B cell (primary cell): ENCODE measurements around the gene P2RX3.

Source experiments
- EZH2 ChIP-seq: IDR thresholded peaks from 2 replicates; pipeline ENCODE4 v1.6.1; 2012; ENCODE audit warnings: borderline replicate concordance, low read depth, mild to moderate bottlenecking, moderate library complexity, low read length; ENCODE audit not compliant: insufficient read depth, poor library complexity, severe bottlenecking
- TF ChIP-seq, protein P1 (sequence below): fragments of 200-600 bp; IDR thresholded peaks from one replicate; pipeline ENCODE4 v1.8.0; 2022; ENCODE audit warnings: antibody characterized with exemption, mild to moderate bottlenecking

DNA sequence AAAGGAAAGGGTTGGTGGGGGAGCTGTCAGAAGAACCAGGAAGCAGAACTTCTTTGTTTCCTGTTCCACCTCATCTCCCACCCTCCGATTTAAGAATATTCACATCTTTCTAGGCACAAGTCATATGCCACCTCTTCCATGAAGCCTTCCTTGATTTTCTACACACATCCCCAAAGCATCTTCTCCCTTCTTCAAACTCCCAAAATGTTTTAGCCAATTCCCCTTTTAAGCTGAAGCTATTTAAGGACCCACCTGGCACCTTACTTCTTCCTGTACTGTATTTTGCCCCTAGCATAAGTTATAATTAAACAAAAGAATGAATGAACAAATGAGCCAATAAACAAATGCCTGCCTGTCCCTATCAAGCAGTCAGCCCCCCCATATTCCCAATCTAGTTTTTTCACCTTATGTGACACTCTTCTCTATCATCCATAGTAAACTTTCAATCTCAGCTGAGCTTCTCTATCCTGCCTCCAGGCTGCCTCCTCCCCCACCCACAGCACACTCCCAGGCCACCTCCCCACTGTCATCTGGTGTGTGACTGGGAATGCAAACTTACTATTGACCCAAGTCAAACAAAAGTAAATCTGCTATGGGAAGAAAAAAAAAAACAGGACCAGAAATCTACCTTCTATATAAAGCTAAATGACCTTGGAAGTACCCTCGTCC is 17.3 kb upstream of the P2RX3 start:
- TF ChIP-seq, protein P1, sequence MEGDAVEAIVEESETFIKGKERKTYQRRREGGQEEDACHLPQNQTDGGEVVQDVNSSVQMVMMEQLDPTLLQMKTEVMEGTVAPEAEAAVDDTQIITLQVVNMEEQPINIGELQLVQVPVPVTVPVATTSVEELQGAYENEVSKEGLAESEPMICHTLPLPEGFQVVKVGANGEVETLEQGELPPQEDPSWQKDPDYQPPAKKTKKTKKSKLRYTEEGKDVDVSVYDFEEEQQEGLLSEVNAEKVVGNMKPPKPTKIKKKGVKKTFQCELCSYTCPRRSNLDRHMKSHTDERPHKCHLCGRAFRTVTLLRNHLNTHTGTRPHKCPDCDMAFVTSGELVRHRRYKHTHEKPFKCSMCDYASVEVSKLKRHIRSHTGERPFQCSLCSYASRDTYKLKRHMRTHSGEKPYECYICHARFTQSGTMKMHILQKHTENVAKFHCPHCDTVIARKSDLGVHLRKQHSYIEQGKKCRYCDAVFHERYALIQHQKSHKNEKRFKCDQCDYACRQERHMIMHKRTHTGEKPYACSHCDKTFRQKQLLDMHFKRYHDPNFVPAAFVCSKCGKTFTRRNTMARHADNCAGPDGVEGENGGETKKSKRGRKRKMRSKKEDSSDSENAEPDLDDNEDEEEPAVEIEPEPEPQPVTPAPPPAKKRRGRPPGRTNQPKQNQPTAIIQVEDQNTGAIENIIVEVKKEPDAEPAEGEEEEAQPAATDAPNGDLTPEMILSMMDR, result no peak
- no peak for TF ChIP-seq EZH2
